Gastroesophageal sphincter (tissue), 3 donors: ENCODE measurements around the gene AKAP6.

Experiments used
- CTCF ChIP-seq, 4 experiments: fragments of 200-600 bp in 2 of 4; fragments of 450-650 bp in 2 of 4; sonication (generic) in 1 of 4; IDR thresholded peaks; one replicate each; pipeline ENCODE4 v1.5.1; 2017 to 2019; ENCODE audit warnings: antibody characterized with exemption in 4 of 4, mild to moderate bottlenecking in 2 of 4, moderate library complexity in 2 of 4
- POLR2A ChIP-seq, 2 donors: fragments of 450-650 bp; IDR thresholded peaks; one replicate each; pipeline ENCODE4 v1.6.1; 2017; ENCODE audit warnings: antibody characterized with exemption in 2 of 2, mild to moderate bottlenecking in 2 of 2, moderate library complexity in 1 of 2
- POLR2AphosphoS5 ChIP-seq: sonication (generic); formaldehyde crosslinking; IDR thresholded peaks from one replicate; pipeline ENCODE4 v1.6.1; 2017; ENCODE audit warnings: antibody characterized with exemption

GRCh38 chr14:32443890-32444661, 115.0 kb downstream of the AKAP6 start:
- TF ChIP-seq CTCF (IDR thresholded peaks at IDR 0.05) = no peak
- TF ChIP-seq POLR2A (IDR thresholded peaks at IDR 0.05) = no peak
- TF ChIP-seq POLR2AphosphoS5 = no peak
